ENCODE measurements around the gene PLCB4. TPM values are rescaled to one million over a fixed set of nuclear protein-coding genes. Genes with fewer than 3 reads are reported as not detected.

The PLCB4 gene
- total RNA-seq, 2 experiments from 2014 or later = not detected

- Histone ChIP-seq H3K79me2 (ENCODE audit: insufficient read depth, low read depth, low read length) (no peaks in the 10 kb centered on the region), H3K9me3 (ENCODE audit: low read length) (no peaks in the 10 kb centered on the region), H3K27ac (ENCODE audit: low read depth, low read length, poor library complexity, severe bottlenecking) (no peak overlapping the region), H4K20me1 (ENCODE audit: insufficient read depth, low read length) (no peaks in the 10 kb centered on the region), H3K36me3 (ENCODE audit: insufficient read depth, low read length) (no peaks in the 10 kb centered on the region), H3K4me2 (ENCODE audit: low read length) (no peak overlapping the region), H2AFZ (ENCODE audit: low read length) (no peak overlapping the region), H3K9me2 (ENCODE audit: insufficient read depth, low read length) (no peaks in the 10 kb centered on the region), H3K4me3 (ENCODE audit: low read depth, low read length, poor library complexity, severe bottlenecking) (no peak overlapping the region), H3K4me1 (ENCODE audit: insufficient read depth, low read length, poor library complexity, severe bottlenecking) (no peaks in the 10 kb centered on the region)
- ChIA-PET POLR2A (interaction anchor here (0.7 to 1.2 kb wide), 3 partner anchors 10 to 503 kb away, joined by 3 to 4 read pairs (median 3); no protein-coding TSS in a partner anchor), CTCF (ENCODE audit: unreplicated experiment) (no interaction called here)
- no TSS peak for BruUV-seq (replicated peaks)
- no peak for TF ChIP-seq CTCF (conservative IDR thresholded peaks at IDR 0.05; ENCODE audit: low read length)
- TF ChIP-seq EZH2phosphoT487 (IDR thresholded peaks at IDR 0.05; ENCODE audit: borderline replicate concordance, low read depth, low read length) = no peak
- DNase-seq (ENCODE audit: low spot score) = no peak
- intact Hi-C loops (cut with micrococcal nuclease; ENCODE audit: unreplicated experiment) = no loop called here
Measured at GRCh38 chr20:9253006-9253539, 184.2 kb downstream of the PLCB4 start.

- H3K36me3 ChIP-seq (ENCODE audit: insufficient read depth, low read length) = no peaks in the 10 kb centered on the region
- no peaks in the 10 kb centered on the region for H3K9me2 ChIP-seq (ENCODE audit: insufficient read depth, low read length)
- no peak overlapping the region for H3K4me3 ChIP-seq (ENCODE audit: low read depth, low read length, poor library complexity, severe bottlenecking)
- TF ChIP-seq EZH2phosphoT487 (IDR thresholded peaks at IDR 0.05; ENCODE audit: borderline replicate concordance, low read depth, low read length) (no peak), CTCF (conservative IDR thresholded peaks at IDR 0.05; ENCODE audit: low read length) (no peak)
- DNase-seq (ENCODE audit: low spot score) = no peak
- CTCF ChIA-PET (ENCODE audit: unreplicated experiment) = no interaction called here
- no peaks in the 10 kb centered on the region for H3K9me3 ChIP-seq (ENCODE audit: low read length)
- H3K79me2 ChIP-seq (ENCODE audit: insufficient read depth, low read depth, low read length) = no peaks in the 10 kb centered on the region
- BruUV-seq (replicated peaks) = no TSS peak
- H3K27ac ChIP-seq (ENCODE audit: low read depth, low read length, poor library complexity, severe bottlenecking) = no peak overlapping the region
- H2AFZ ChIP-seq (ENCODE audit: low read length) = no peak overlapping the region
- POLR2A ChIA-PET = interaction anchor here (0.6 kb wide), 1 partner anchor 1468 kb away, joined by 3 read pairs; no protein-coding TSS in a partner anchor
- intact Hi-C loops (cut with micrococcal nuclease; ENCODE audit: unreplicated experiment) = no loop called here
- H3K4me1 ChIP-seq (ENCODE audit: insufficient read depth, low read length, poor library complexity, severe bottlenecking) = no peaks in the 10 kb centered on the region
- H4K20me1 ChIP-seq (ENCODE audit: insufficient read depth, low read length) = no peaks in the 10 kb centered on the region
- H3K4me2 ChIP-seq (ENCODE audit: low read length) = no peak overlapping the region
Measured at GRCh38 chr20:9255171-9255570, 186.3 kb downstream of the PLCB4 start.

- intact Hi-C loops (cut with micrococcal nuclease; ENCODE audit: unreplicated experiment) = no loop called here
- DNase-seq (ENCODE audit: low spot score) = no peak
- no peaks in the 10 kb centered on the region for H3K9me3 ChIP-seq (ENCODE audit: low read length)
- TF ChIP-seq CTCF (conservative IDR thresholded peaks at IDR 0.05; ENCODE audit: low read length) (no peak), EZH2phosphoT487 (IDR thresholded peaks at IDR 0.05; ENCODE audit: borderline replicate concordance, low read depth, low read length) (no peak)
- ChIA-PET CTCF (ENCODE audit: unreplicated experiment) (no interaction called here), POLR2A (no interaction called here)
- no peak overlapping the region for H3K27ac ChIP-seq (ENCODE audit: low read depth, low read length, poor library complexity, severe bottlenecking)
- no peak overlapping the region for H3K4me2 ChIP-seq (ENCODE audit: low read length)
- no TSS peak for BruUV-seq (replicated peaks)
- H3K4me1 ChIP-seq (ENCODE audit: insufficient read depth, low read length, poor library complexity, severe bottlenecking) = no peaks in the 10 kb centered on the region
- no peaks in the 10 kb centered on the region for H3K9me2 ChIP-seq (ENCODE audit: insufficient read depth, low read length)
- H4K20me1 ChIP-seq (ENCODE audit: insufficient read depth, low read length) = no peaks in the 10 kb centered on the region
- H3K79me2 ChIP-seq (ENCODE audit: insufficient read depth, low read depth, low read length) = no peaks in the 10 kb centered on the region
- H3K36me3 ChIP-seq (ENCODE audit: insufficient read depth, low read length) = no peaks in the 10 kb centered on the region
- no peak overlapping the region for H2AFZ ChIP-seq (ENCODE audit: low read length)
- no peak overlapping the region for H3K4me3 ChIP-seq (ENCODE audit: low read depth, low read length, poor library complexity, severe bottlenecking)
Measured at GRCh38 chr20:9256393-9256792, 187.5 kb downstream of the PLCB4 start.

All from OCI-LY7 (cell line).